Uterus (tissue), 2 donors: ENCODE data around the gene SLC25A21.
"Not testable (repeated sequence)": the region's sequence is repeated elsewhere in the genome, so short reads cannot be mapped to it uniquely, and the experiment has no call there.

Experiments used
- POLR2A ChIP-seq, 2 donors: fragments of 450-650 bp; IDR thresholded peaks; one replicate each; pipeline ENCODE4 v1.6.1; 2016; ENCODE audit warnings: antibody characterized with exemption in 2 of 2, mild to moderate bottlenecking in 1 of 2, moderate library complexity in 1 of 2
- TF ChIP-seq, protein P1 (sequence below), 4 experiments: fragments of 200-600 bp in 2 of 4; fragments of 450-650 bp in 2 of 4; sonication (generic) in 2 of 4; IDR thresholded peaks; one replicate each; pipeline ENCODE4 v1.5.1; 2016 to 2019; ENCODE audit warnings: antibody characterized with exemption in 4 of 4, mild to moderate bottlenecking in 2 of 4, moderate library complexity in 1 of 4

DNA sequence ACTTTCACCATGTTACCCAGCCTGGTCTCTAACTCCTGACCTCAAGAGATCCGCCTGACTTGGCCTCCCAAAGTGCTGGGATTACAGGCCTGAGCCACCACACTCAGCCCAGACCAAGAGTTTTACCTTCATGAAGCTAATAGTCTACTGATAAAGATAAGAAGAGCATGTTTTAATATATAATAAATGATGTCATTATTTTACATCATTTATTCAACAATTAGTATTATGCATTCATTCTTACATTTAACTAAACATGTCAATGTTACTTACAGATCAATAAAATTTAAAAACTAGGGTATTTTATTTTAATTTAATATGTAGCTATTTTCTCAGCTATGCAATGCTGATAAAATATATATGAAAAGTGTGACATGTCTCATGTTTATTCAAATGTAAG is 26.0 kb downstream of the SLC25A21 start:
- TF ChIP-seq POLR2A (IDR thresholded peaks at IDR 0.05), result not testable (repeated sequence)
- TF ChIP-seq, protein P1, sequence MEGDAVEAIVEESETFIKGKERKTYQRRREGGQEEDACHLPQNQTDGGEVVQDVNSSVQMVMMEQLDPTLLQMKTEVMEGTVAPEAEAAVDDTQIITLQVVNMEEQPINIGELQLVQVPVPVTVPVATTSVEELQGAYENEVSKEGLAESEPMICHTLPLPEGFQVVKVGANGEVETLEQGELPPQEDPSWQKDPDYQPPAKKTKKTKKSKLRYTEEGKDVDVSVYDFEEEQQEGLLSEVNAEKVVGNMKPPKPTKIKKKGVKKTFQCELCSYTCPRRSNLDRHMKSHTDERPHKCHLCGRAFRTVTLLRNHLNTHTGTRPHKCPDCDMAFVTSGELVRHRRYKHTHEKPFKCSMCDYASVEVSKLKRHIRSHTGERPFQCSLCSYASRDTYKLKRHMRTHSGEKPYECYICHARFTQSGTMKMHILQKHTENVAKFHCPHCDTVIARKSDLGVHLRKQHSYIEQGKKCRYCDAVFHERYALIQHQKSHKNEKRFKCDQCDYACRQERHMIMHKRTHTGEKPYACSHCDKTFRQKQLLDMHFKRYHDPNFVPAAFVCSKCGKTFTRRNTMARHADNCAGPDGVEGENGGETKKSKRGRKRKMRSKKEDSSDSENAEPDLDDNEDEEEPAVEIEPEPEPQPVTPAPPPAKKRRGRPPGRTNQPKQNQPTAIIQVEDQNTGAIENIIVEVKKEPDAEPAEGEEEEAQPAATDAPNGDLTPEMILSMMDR (IDR thresholded peaks at IDR 0.05), result not testable (repeated sequence)
